ENCODE results near the gene ANKRD44.
A peak's percentile ranks its signal among the peaks of the same experiment; 100 is the strongest.

Gene ANKRD44

DNA sequence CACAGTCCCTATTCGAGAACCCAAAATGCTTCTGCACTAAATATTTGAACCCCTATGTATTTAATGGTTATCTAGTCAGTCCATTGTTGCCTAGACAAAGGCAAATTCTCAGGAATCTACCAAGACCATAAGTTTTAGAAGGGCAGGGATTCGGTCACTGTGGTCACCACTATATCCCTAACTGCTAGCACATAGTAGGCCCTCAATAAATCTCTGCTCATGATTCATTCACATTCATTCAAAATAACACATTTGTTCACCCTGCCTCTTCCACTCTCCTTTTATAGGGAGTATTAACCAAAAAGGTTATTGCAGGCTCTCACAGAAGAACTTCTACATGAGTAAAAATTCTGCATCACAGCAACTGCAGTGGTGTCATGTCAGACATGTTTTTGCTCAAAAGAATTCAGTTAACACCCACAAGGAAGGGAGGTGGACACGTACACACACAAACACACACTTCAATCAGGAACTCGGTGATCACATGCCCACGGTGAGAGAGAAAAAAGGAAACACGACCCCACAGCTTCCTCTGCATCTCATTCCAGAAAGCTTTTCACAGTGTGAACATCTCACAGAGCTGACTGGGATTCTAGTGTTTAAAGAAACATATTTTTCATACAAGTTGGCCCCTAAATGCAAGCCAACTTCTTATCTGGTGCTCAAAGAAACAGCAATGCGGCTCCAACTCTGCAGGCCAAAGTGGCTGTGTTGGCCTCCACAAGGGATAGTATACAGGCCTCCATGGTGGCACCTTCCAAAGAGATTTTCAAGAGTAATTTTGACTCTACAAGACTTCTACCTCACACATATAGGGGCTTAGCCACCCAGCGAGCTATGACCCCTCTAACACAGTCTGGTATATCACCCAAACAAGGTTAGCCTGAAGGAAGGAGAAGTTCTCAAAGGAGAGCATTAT is 98.0 kb downstream of the ANKRD44 start:
- H4K20me1 ChIP-seq (ENCODE audit: control insufficient read depth, insufficient read depth, low read depth, low read length): no peaks in the 10 kb centered on the region
- TF ChIP-seq EZH2phosphoT487 (IDR thresholded peaks at IDR 0.05; ENCODE audit: borderline replicate concordance, low read length) (no peak), CTCF (IDR thresholded peaks at IDR 0.05; ENCODE audit: low read depth, low read length, poor library complexity, severe bottlenecking) (no peak)
- no peaks in the 10 kb centered on the region for H3K27me3 ChIP-seq (ENCODE audit: control insufficient read depth, low read length)
- H3K9me3 ChIP-seq (ENCODE audit: control insufficient read depth, insufficient read depth, low read length): no peaks in the 10 kb centered on the region
- H3K27ac ChIP-seq (ENCODE audit: low read depth, low read length): peak overlapping the region; percentile 97
- no peaks in the 10 kb centered on the region for H3K9me2 ChIP-seq (replicated peaks; ENCODE audit: control insufficient read depth, low read length)
- H3F3A ChIP-seq (ENCODE audit: control insufficient read depth, insufficient read depth): peaks cover 36% of the 10 kb centered on the region
- peak overlapping the region; percentile 86 for H3K4me2 ChIP-seq (ENCODE audit: low read length)
- peaks cover 24% of the 10 kb centered on the region for H3K36me3 ChIP-seq (ENCODE audit: control insufficient read depth, low read length)
- peaks cover 96% of the 10 kb centered on the region for H3K79me2 ChIP-seq (ENCODE audit: control insufficient read depth, low read length)
- H3K4me1 ChIP-seq (ENCODE audit: control insufficient read depth, low read length): peaks cover 100% of the 10 kb centered on the region
- H3K4me3 ChIP-seq (ENCODE audit: low read length): peak overlapping the region; percentile 69

GRCh38 chr2:197211881-197212342 is 98.7 kb downstream of the ANKRD44 start:
- H3K27ac ChIP-seq (ENCODE audit: low read depth, low read length): peak overlapping the region; percentile 97
- peak overlapping the region; percentile 69 for H3K4me3 ChIP-seq (ENCODE audit: low read length)
- no peaks in the 10 kb centered on the region for H3K9me2 ChIP-seq (replicated peaks; ENCODE audit: control insufficient read depth, low read length)
- H4K20me1 ChIP-seq (ENCODE audit: control insufficient read depth, insufficient read depth, low read depth, low read length): no peaks in the 10 kb centered on the region
- peaks cover 35% of the 10 kb centered on the region for H3F3A ChIP-seq (ENCODE audit: control insufficient read depth, insufficient read depth)
- H3K9me3 ChIP-seq (ENCODE audit: control insufficient read depth, insufficient read depth, low read length): no peaks in the 10 kb centered on the region
- H3K36me3 ChIP-seq (ENCODE audit: control insufficient read depth, low read length): peaks cover 24% of the 10 kb centered on the region
- H3K27me3 ChIP-seq (ENCODE audit: control insufficient read depth, low read length): no peaks in the 10 kb centered on the region
- peaks cover 100% of the 10 kb centered on the region for H3K4me1 ChIP-seq (ENCODE audit: control insufficient read depth, low read length)
- H3K79me2 ChIP-seq (ENCODE audit: control insufficient read depth, low read length): peaks cover 96% of the 10 kb centered on the region
- TF ChIP-seq CTCF (IDR thresholded peaks at IDR 0.05; ENCODE audit: low read depth, low read length, poor library complexity, severe bottlenecking): no peak
- no peak for TF ChIP-seq EZH2phosphoT487 (IDR thresholded peaks at IDR 0.05; ENCODE audit: borderline replicate concordance, low read length)
- peak overlapping the region; percentile 86 for H3K4me2 ChIP-seq (ENCODE audit: low read length)

GRCh38 chr2:197210430-197210829 is 100.2 kb downstream of the ANKRD44 start:
- Histone ChIP-seq H3K27me3 (ENCODE audit: control insufficient read depth, low read length) (no peaks in the 10 kb centered on the region), H3K4me1 (ENCODE audit: control insufficient read depth, low read length) (peaks cover 100% of the 10 kb centered on the region), H4K20me1 (ENCODE audit: control insufficient read depth, insufficient read depth, low read depth, low read length) (no peaks in the 10 kb centered on the region), H3K4me3 (ENCODE audit: low read length) (peak overlapping the region; percentile 69), H3F3A (ENCODE audit: control insufficient read depth, insufficient read depth) (peaks cover 31% of the 10 kb centered on the region), H3K79me2 (ENCODE audit: control insufficient read depth, low read length) (peaks cover 94% of the 10 kb centered on the region), H3K36me3 (ENCODE audit: control insufficient read depth, low read length) (peaks cover 21% of the 10 kb centered on the region), H3K27ac (ENCODE audit: low read depth, low read length) (peak overlapping the region; percentile 97), H3K9me3 (ENCODE audit: control insufficient read depth, insufficient read depth, low read length) (no peaks in the 10 kb centered on the region), H3K4me2 (ENCODE audit: low read length) (peak overlapping the region; percentile 86), H3K9me2 (replicated peaks; ENCODE audit: control insufficient read depth, low read length) (no peaks in the 10 kb centered on the region)
- no peak for TF ChIP-seq EZH2phosphoT487 (IDR thresholded peaks at IDR 0.05; ENCODE audit: borderline replicate concordance, low read length)
- no peak for TF ChIP-seq CTCF (IDR thresholded peaks at IDR 0.05; ENCODE audit: low read depth, low read length, poor library complexity, severe bottlenecking)

Data from DOHH2 (cell line).